Thoracic aorta (tissue), 2 donors: ENCODE results near the gene FER1L5. TPM values are rescaled to one million over a fixed set of nuclear protein-coding genes. Genes with fewer than 3 reads are reported as not detected.

ENCODE experiments used
- ATAC-seq: fragments of 150-250 bp; one replicate; pipeline ENCODE4 v1.8.0; 2017; ENCODE audit warnings: low read depth; ENCODE audit not compliant: insufficient number of reproducible peaks, low FRiP score
- DNase-seq: peaks from one replicate; pipeline ENCODE4 v3.0.0-alpha.2; 2020; ENCODE audit warnings: low spot score
- H3K27ac ChIP-seq, 2 donors: fragments of 200-600 bp; sonication (generic); 1 replicate in 1 of 2; 2 replicates in 1 of 2; pipeline ENCODE4 v1.5.1; 2016; ENCODE audit warnings: mild to moderate bottlenecking in 2 of 2, moderate library complexity in 2 of 2
- H3K27me3 ChIP-seq: fragments of 200-600 bp; sonication (generic); replicated peaks from 2 replicates; pipeline ENCODE4 v1.6.0; 2016; ENCODE audit warnings: mild to moderate bottlenecking; ENCODE audit not compliant: insufficient read depth
- H3K36me3 ChIP-seq: fragments of 200-600 bp; sonication (generic); one replicate; pipeline ENCODE4 v1.5.1; 2016
- H3K4me1 ChIP-seq, 2 donors: fragments of 200-600 bp; sonication (generic); 1 replicate in 1 of 2; 2 replicates in 1 of 2; pipeline versions ENCODE4 v1.5.1 to v1.6.0; 2016; ENCODE audit warnings: low read depth in 2 of 2, mild to moderate bottlenecking in 1 of 2; ENCODE audit not compliant: control insufficient read depth in 1 of 2
- H3K4me3 ChIP-seq: fragments of 200-600 bp; sonication (generic); 2 replicates; pipeline ENCODE4 v1.5.1; 2016; ENCODE audit warnings: mild to moderate bottlenecking
- H3K9me3 ChIP-seq: fragments of 200-600 bp; sonication (generic); 2 replicates; pipeline ENCODE4 v1.5.1; 2016
- total RNA-seq, 2 donors: library from RNA; depleted of rRNA; stranded (reverse); fragments of >200 nt; gene quantifications; one replicate each; pipeline versions ENCODE4 v1.1.0 to v1.2.3, GENCODE V29; 2016
- TF ChIP-seq, protein P1 (sequence below): fragments of 200-600 bp; sonication (generic); IDR thresholded peaks from one replicate; pipeline ENCODE4 v1.5.1; 2019; ENCODE audit warnings: antibody characterized with exemption

The FER1L5 gene
- not detected for total RNA-seq

DNA sequence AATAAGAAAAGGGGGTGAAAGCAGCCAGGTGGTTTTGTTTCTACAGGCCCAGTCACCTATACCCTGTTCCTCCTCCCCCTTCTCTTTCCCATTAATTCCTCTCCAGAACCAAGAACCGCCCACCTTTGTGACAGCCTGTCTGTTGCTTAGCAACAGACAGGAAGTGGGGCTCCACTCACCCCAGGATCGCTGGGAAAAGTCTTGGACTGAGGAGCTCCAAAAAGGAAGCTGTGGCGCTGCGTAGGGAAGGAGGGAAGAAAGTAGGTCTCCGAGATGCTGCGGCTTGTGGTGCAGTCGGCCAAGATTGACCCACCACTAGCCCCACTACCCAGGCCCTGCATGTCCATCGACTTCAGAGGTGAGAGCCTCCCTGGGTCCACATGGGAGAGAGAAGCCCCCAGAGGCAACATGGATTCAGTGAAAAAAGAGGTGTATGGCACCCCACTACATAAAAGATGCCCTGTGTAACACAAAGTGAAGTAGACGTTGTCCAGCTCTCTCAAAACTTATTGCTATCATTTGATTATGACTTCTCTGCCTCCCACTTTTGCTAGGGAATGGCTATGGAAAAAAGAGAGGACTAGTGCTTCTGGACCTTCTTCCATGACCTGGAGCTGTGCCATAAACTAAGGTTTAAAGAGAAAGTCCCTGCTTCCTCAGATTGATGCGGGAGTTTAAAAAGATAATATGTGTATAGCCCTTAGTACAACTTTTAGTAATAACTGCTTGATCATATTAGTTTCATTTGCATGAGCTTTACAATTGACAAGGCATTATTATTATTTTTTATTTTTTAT lies at the start of gene FER1L5:
Gene FER1L5 (plus strand): TSS at position 201 of the 797 bp plus-strand sequence. CDS start 73 bp downstream, at position 274.
- DNase-seq: no peak
- no peaks in the 10 kb centered on the region for H3K36me3 ChIP-seq
- no peaks in the 10 kb centered on the region for H3K27me3 ChIP-seq
- no peak within 1 kb of the TSS for H3K27ac ChIP-seq
- H3K4me1 ChIP-seq: no peaks in the 10 kb centered on the region
- TF ChIP-seq, protein P1, sequence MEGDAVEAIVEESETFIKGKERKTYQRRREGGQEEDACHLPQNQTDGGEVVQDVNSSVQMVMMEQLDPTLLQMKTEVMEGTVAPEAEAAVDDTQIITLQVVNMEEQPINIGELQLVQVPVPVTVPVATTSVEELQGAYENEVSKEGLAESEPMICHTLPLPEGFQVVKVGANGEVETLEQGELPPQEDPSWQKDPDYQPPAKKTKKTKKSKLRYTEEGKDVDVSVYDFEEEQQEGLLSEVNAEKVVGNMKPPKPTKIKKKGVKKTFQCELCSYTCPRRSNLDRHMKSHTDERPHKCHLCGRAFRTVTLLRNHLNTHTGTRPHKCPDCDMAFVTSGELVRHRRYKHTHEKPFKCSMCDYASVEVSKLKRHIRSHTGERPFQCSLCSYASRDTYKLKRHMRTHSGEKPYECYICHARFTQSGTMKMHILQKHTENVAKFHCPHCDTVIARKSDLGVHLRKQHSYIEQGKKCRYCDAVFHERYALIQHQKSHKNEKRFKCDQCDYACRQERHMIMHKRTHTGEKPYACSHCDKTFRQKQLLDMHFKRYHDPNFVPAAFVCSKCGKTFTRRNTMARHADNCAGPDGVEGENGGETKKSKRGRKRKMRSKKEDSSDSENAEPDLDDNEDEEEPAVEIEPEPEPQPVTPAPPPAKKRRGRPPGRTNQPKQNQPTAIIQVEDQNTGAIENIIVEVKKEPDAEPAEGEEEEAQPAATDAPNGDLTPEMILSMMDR: no peak
- no peak within 1 kb of the TSS for H3K4me3 ChIP-seq
- H3K9me3 ChIP-seq: no peaks in the 10 kb centered on the region
- no peak for ATAC-seq

DNA sequence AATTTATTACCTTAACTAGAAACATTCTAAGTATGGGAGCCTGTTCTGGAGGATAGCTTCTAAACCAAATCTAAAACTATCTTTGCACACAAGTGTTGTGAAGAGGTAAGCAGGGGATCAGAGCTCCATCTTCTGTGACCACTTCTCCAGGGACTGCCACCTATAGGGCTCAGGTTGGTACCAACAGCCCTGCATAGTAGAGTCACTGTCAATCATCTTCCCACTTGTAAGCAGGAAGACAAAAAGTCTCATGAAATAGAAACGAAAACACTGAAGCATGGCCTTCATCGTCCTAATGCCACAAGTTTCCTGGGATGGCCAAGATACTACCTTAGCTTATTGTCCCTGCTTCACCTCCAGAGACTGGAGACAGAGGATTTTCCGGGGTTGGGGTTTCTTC lies 48.3 kb upstream of the FER1L5 start:
- TF ChIP-seq, protein P1: no peak
- Histone ChIP-seq H3K4me1 (peaks cover 0 to 5% of the 10 kb centered on the region in 2 donors), H3K27ac (no peak overlapping the region), H3K4me3 (no peak overlapping the region), H3K9me3 (no peaks in the 10 kb centered on the region), H3K27me3 (no peaks in the 10 kb centered on the region), H3K36me3 (peaks cover 44% of the 10 kb centered on the region)
- DNase-seq (no peak), ATAC-seq (no peak)

DNA sequence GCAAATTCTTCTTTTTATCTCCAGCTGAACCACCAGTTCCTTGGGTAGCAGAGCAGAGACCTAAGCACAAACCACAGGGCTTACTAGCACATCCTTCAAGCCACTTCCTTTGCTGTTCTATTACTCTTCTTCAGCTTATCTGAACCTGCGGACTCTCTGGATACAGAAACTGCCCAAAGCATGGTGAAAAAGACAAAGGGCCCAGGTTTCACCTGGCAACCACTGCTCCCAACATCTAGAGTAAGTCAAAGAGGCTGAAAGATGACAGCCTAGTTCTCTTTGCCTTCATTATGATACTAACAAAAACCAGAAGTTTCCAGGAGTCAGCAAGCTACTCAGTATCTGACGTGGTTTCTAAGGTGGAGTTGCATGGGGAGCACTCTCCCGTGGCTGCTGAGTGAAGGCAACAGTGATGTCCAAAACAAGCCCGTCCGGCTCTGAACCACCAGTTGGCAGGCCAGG lies 47.8 kb upstream of the FER1L5 start:
- H3K9me3 ChIP-seq: no peaks in the 10 kb centered on the region
- H3K27ac ChIP-seq: no peak overlapping the region
- DNase-seq (no peak), ATAC-seq (no peak)
- H3K4me1 ChIP-seq: peaks cover 0 to 8% of the 10 kb centered on the region in 2 donors
- TF ChIP-seq, protein P1: no peak
- no peaks in the 10 kb centered on the region for H3K27me3 ChIP-seq
- H3K4me3 ChIP-seq: no peak overlapping the region
- peaks cover 44% of the 10 kb centered on the region for H3K36me3 ChIP-seq

DNA sequence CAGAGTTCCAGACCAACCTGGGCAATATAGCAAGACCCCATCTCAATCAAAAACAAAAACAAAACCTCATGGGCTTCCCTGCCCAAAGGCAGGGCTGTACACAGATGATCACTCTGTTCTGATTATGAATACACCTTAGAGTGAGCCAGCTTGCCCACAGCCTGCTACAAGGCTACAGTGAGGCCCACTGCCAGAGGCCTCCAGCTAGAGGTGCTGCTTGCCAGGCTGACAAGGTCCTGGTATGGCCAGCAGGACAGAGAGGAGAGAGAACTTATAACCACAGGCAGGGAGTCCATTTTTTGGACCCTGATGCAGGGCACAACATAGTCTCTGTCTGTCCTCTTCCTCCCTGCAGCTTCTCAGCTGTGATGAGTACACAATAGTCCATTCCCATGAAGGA lies 46.0 kb upstream of the FER1L5 start:
- TF ChIP-seq, protein P1: no peak
- Histone ChIP-seq H3K27ac (no peak overlapping the region), H3K4me3 (no peak overlapping the region), H3K36me3 (peaks cover 57% of the 10 kb centered on the region), H3K9me3 (no peaks in the 10 kb centered on the region), H3K27me3 (no peaks in the 10 kb centered on the region), H3K4me1 (peaks cover 0 to 8% of the 10 kb centered on the region in 2 donors)
- ATAC-seq (no peak), DNase-seq (no peak)

DNA sequence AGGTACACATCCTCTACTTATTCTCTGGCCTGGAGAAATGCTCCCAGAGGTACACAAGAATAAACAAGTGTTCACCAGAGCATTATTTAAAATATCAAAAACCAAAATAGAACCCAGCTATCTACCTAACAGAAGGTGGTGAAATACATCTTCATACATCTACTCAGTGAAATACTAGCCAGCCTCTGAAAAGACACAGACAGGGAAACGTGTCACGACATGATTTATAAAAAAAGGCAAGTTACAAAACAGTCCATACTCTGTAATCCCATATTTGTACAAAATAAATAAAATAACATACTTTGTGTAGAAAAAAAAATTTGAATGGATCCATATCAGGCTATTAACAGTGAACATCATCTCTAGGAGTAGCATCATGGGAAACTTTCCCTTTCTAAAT lies 42.6 kb upstream of the FER1L5 start:
- DNase-seq (no peak), ATAC-seq (no peak)
- Histone ChIP-seq H3K27me3 (no peaks in the 10 kb centered on the region), H3K4me1 (peaks cover 0 to 8% of the 10 kb centered on the region in 2 donors), H3K4me3 (no peak overlapping the region), H3K9me3 (no peaks in the 10 kb centered on the region), H3K27ac (no peak overlapping the region), H3K36me3 (peaks cover 67% of the 10 kb centered on the region)
- TF ChIP-seq, protein P1: no peak
